ENCODE results near the gene ARHGAP33. TPM values are rescaled to one million over a fixed set of nuclear protein-coding genes. Genes with fewer than 3 reads are reported as not detected.
A peak's percentile ranks its signal among the peaks of the same experiment; 100 is the strongest.

The ARHGAP33 gene
- total and polyA plus RNA-seq, 7 donors, result 0.68 to 4.0 (median 1.4) TPM

DNA sequence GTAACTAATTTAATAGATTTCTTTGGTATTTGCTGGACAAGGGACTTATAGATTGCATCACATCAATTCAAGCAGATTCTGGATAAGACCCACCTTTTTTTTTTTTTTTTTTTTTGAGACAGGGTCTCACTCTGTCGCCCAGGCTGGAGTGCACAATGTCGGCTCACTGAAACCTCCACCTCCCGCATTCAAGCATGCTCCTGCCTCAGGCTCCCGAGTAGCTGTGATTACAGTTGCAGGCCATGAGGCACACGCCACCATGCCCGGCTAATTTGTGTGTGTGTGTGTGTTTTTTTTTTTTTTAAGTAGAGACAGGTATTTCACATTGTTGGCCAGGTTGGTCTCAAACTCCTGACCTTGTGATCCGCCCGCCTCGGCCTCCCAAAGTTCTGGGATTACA lies 41.5 kb downstream of the ARHGAP33 start:
- no peaks in the 10 kb centered on the region for H3K36me3 ChIP-seq (ENCODE audit: insufficient read depth in 1 of 2, low read depth in 1 of 2)
- no peaks in the 10 kb centered on the region for H3K4me1 ChIP-seq
- ATAC-seq, result no peak
- no peak overlapping the region for H3K27ac ChIP-seq
- H3K4me3 ChIP-seq, result no peak overlapping the region
- intact Hi-C loops (cut with DNase I), result no loop called here
- WGBS, 3 donors, result 66 to 76% (median 75%) methylated on average over 9 of the region's 9 CpGs
- H3K27me3 ChIP-seq (ENCODE audit: insufficient read depth in 3 of 3, low read length in 2 of 3), result peaks cover 0 to 40% (median 6%) of the 10 kb centered on the region in 3 donors
- TF ChIP-seq, protein P1, sequence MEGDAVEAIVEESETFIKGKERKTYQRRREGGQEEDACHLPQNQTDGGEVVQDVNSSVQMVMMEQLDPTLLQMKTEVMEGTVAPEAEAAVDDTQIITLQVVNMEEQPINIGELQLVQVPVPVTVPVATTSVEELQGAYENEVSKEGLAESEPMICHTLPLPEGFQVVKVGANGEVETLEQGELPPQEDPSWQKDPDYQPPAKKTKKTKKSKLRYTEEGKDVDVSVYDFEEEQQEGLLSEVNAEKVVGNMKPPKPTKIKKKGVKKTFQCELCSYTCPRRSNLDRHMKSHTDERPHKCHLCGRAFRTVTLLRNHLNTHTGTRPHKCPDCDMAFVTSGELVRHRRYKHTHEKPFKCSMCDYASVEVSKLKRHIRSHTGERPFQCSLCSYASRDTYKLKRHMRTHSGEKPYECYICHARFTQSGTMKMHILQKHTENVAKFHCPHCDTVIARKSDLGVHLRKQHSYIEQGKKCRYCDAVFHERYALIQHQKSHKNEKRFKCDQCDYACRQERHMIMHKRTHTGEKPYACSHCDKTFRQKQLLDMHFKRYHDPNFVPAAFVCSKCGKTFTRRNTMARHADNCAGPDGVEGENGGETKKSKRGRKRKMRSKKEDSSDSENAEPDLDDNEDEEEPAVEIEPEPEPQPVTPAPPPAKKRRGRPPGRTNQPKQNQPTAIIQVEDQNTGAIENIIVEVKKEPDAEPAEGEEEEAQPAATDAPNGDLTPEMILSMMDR (IDR thresholded peaks at IDR 0.05), result no peak
- H3K9me3 ChIP-seq, result no peaks in the 10 kb centered on the region
- no peak for DNase-seq

DNA sequence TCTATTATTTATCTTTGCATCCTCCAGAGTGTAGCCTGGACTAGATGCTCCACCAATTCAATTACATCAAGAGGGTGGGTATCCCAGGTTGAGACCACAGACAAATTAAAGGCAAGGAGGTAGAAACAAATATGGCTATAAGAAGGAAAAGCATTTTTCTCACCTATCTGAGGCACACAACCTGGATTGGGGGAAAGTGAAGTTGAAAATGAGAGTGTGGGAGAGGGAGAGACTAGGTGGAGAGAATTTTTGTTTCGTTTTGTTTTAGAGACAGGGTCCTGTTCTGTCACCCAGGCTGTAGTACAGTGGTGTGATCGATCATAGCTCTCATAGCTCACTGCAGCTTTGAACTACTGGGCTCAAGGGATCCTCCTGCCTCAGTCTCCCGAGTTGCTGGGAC lies 43.1 kb downstream of the ARHGAP33 start:
- Histone ChIP-seq H3K4me1 (no peaks in the 10 kb centered on the region), H3K9me3 (no peaks in the 10 kb centered on the region), H3K36me3 (ENCODE audit: insufficient read depth in 1 of 2, low read depth in 1 of 2) (no peaks in the 10 kb centered on the region), H3K27ac (no peak overlapping the region), H3K27me3 (ENCODE audit: insufficient read depth in 3 of 3, low read length in 2 of 3) (peaks cover 0 to 36% (median 6%) of the 10 kb centered on the region in 3 donors), H3K4me3 (no peak overlapping the region)
- DNase-seq (no peak), ATAC-seq (no peak)
- intact Hi-C loops (cut with DNase I), result no loop called here
- WGBS, 3 donors, result 48 to 67% (median 56%) methylated on average over 3 of the region's 3 CpGs
- TF ChIP-seq, protein P1 (IDR thresholded peaks at IDR 0.05), result no peak

DNA sequence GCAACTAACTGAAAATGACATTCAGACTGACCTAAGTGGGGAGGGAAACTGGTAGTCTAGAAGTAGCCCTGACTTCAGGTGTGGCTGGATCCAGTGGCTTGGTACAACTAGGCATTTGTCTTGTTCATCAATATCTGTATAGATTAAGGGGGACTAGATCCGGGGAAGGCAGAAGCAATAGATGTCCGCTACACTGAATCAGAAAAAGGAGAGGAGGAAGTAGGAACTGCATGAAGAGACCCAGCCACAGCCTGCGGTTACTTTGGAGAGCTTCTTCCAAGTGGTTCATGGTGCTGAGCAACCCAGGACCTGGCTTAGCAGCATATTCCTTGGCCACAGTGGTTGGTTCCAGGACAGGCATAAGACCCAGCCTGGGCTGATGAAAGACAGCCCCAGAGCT lies 47.2 kb downstream of the ARHGAP33 start:
- H3K27me3 ChIP-seq (ENCODE audit: insufficient read depth in 3 of 3, low read length in 2 of 3), result peaks cover 0 to 18% (median 3%) of the 10 kb centered on the region in 3 donors

DNA sequence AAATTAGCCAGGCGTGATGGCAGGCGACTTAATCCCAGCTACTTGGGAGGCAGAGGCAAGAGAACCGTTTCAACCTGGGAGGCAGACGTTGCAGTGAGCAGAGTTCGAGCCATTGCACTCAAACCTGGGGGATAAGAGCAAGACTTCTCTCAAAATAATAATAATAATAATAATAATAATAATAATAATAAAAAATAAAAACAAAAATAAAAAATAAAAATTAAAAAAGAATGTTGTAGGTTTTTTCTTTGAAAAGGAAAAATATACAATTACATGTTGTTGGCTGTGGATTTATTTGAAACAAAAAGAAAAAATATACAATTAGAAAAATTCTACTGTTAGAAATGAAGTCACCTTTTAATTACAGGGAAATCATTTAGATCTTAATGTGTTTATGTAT lies 48.8 kb downstream of the ARHGAP33 start:
- Histone ChIP-seq H3K9me3 (no peaks in the 10 kb centered on the region), H3K36me3 (ENCODE audit: insufficient read depth in 1 of 2, low read depth in 1 of 2) (no peaks in the 10 kb centered on the region), H3K27ac (no peak overlapping the region), H3K4me1 (no peaks in the 10 kb centered on the region), H3K27me3 (ENCODE audit: insufficient read depth in 3 of 3, low read length in 2 of 3) (peaks cover 0 to 3% (median 2%) of the 10 kb centered on the region in 3 donors), H3K4me3 (no peak overlapping the region)
- ATAC-seq (no peak), DNase-seq (no peak)
- TF ChIP-seq, protein P1 (IDR thresholded peaks at IDR 0.05), result no peak
- intact Hi-C loops (cut with DNase I), result no loop called here
- WGBS, 3 donors, result 70 to 79% (median 73%) methylated on average over 5 of the region's 5 CpGs

More for the DNA sequence above, 47.2 kb downstream of the ARHGAP33 start:
- TF ChIP-seq, protein P1 (IDR thresholded peaks at IDR 0.05), result no peak
- Histone ChIP-seq H3K4me3 (no peak overlapping the region), H3K27ac (no peak overlapping the region), H3K36me3 (ENCODE audit: insufficient read depth in 1 of 2, low read depth in 1 of 2) (no peaks in the 10 kb centered on the region), H3K4me1 (no peaks in the 10 kb centered on the region), H3K9me3 (no peaks in the 10 kb centered on the region)
- intact Hi-C loops (cut with DNase I), result no loop called here
- 72 to 88% (median 76%) methylated on average over 3 of the region's 3 CpGs for WGBS, 3 donors
- ATAC-seq, result no peak
- DNase-seq, result no peak

DNA sequence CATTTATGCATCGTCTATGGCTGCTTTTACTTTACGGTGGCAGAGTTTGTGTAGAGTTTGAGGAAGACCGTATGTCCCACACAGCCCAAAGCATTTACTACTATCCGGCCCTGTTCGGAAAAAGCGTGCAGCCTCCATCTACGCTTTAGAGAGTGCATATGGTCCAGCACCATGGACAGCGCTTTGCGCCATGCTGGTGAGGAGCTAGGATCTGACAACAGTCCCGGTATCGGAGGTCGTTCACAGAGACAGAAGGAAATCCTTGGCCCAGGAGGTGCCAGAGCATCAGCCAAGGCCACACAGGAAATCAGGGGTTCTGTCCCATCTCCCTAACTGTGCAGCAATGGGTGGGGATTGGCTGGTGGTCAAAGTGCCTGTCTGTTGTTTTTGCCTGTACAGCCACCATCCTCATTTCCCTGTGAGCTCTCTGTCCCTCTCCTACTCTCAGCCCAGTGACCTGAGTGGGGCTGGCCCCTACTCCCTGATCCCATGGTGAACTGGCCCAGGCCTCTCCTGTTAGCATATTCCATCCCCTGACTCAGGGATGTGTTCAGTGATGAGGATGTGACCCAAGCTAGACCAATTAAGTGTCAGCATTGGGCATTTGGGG lies 53.4 kb downstream of the ARHGAP33 start:
- no peaks in the 10 kb centered on the region for H3K9me3 ChIP-seq
- peaks cover 0 to 14% (median 2%) of the 10 kb centered on the region in 3 donors for H3K27me3 ChIP-seq (ENCODE audit: insufficient read depth in 3 of 3, low read length in 2 of 3)
- H3K27ac ChIP-seq, result no peak overlapping the region
- H3K4me3 ChIP-seq, result no peak overlapping the region
- DNase-seq (peak in 1 of 2 donors; percentile 48), ATAC-seq (peak in 1 of 4 donors; percentile 48)
- WGBS, 3 donors, result 5 to 7% (median 6%) methylated on average over 12 of the region's 12 CpGs
- H3K36me3 ChIP-seq (ENCODE audit: insufficient read depth in 1 of 2, low read depth in 1 of 2), result no peaks in the 10 kb centered on the region
- TF ChIP-seq, protein P1 (IDR thresholded peaks at IDR 0.05), result no peak
- intact Hi-C loops (cut with DNase I), result loop anchor here in 1 of 2 donors (1.0 kb wide), 1 partner anchor 46 kb away; no protein-coding TSS in a partner anchor
- H3K4me1 ChIP-seq, result no peaks in the 10 kb centered on the region
